Neural cell (in vitro differentiated cells): ENCODE results near the gene TMOD4.

Experiments used
- CTCF ChIP-seq: fragments of 450-650 bp; IDR thresholded peaks from 2 replicates; pipeline ENCODE4 v1.5.1; 2014; ENCODE audit warnings: antibody characterized with exemption, mild to moderate bottlenecking, moderate library complexity; ENCODE audit not compliant: poor library complexity, severe bottlenecking
- EP300 ChIP-seq: fragments of 450-650 bp; conservative IDR thresholded peaks from 2 replicates; pipeline ENCODE4 v1.6.1; 2014; ENCODE audit warnings: antibody characterized with exemption, mild to moderate bottlenecking, moderate library complexity; ENCODE audit not compliant: poor library complexity, severe bottlenecking
- EZH2 ChIP-seq: fragments of 200-600, 300-800 bp; shearing (Covaris generic), sonication (generic); IDR thresholded peaks from 2 replicates; pipeline ENCODE4 v1.6.1; 2014; ENCODE audit warnings: antibody characterized with exemption, low read length, borderline replicate concordance, mild to moderate bottlenecking; ENCODE audit not compliant: insufficient read depth, poor library complexity, severe bottlenecking
- POLR2AphosphoS5 ChIP-seq: IDR thresholded peaks from 2 replicates; pipeline ENCODE4 v1.6.1; 2012
- RAD21 ChIP-seq: fragments of 450-650 bp; conservative IDR thresholded peaks from 2 replicates; pipeline ENCODE4 v1.6.1; 2014; ENCODE audit warnings: antibody characterized with exemption, mild to moderate bottlenecking, moderate library complexity
- SMC3 ChIP-seq: fragments of 450-650 bp; conservative IDR thresholded peaks from 2 replicates; pipeline ENCODE4 v1.6.1; 2014; ENCODE audit warnings: antibody characterized with exemption, mild to moderate bottlenecking, moderate library complexity; ENCODE audit not compliant: poor library complexity
- TF ChIP-seq, protein P1 (sequence below): IDR thresholded peaks from 2 replicates; pipeline ENCODE4 v1.6.1; 2012; ENCODE audit warnings: borderline replicate concordance

DNA sequence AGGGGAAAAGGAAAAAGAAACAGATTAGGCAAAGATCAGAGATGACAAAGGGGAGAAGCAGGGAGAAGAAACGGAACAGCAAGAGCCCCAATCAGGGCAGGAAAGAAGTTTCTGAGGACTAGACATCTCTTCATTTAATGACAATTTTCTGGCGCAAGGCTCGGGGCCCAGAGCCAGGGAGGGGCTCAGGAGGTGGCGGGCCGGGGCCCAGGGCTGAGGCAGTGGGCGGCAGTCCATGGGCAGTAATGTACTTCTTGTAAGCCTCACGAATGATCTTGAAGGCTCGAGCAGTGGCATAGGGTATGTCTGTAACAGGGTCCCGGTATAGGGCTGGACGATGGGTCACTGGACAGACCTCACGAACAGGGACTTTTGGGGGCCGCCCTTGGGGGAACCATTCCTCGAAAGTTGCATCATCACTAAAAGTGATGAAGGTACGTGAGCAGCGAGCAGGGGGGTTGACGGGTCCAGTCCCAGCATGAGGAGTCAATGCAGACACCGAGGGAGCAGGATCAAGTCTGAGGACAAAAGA lies 799 bp upstream of the TMOD4 start:
- TF ChIP-seq CTCF (no peak), EZH2 (no peak), POLR2AphosphoS5 (no peak), RAD21 (no peak), EP300 (no peak), SMC3 (no peak)
- TF ChIP-seq, protein P1, sequence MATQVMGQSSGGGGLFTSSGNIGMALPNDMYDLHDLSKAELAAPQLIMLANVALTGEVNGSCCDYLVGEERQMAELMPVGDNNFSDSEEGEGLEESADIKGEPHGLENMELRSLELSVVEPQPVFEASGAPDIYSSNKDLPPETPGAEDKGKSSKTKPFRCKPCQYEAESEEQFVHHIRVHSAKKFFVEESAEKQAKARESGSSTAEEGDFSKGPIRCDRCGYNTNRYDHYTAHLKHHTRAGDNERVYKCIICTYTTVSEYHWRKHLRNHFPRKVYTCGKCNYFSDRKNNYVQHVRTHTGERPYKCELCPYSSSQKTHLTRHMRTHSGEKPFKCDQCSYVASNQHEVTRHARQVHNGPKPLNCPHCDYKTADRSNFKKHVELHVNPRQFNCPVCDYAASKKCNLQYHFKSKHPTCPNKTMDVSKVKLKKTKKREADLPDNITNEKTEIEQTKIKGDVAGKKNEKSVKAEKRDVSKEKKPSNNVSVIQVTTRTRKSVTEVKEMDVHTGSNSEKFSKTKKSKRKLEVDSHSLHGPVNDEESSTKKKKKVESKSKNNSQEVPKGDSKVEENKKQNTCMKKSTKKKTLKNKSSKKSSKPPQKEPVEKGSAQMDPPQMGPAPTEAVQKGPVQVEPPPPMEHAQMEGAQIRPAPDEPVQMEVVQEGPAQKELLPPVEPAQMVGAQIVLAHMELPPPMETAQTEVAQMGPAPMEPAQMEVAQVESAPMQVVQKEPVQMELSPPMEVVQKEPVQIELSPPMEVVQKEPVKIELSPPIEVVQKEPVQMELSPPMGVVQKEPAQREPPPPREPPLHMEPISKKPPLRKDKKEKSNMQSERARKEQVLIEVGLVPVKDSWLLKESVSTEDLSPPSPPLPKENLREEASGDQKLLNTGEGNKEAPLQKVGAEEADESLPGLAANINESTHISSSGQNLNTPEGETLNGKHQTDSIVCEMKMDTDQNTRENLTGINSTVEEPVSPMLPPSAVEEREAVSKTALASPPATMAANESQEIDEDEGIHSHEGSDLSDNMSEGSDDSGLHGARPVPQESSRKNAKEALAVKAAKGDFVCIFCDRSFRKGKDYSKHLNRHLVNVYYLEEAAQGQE = no peak
